Measurements from ENCODE around the gene ANKRD11.

- TF ChIP-seq POLR2A (IDR thresholded peaks at IDR 0.05) (no peak), CTCF (IDR thresholded peaks at IDR 0.05) (no peak)
Observed at GRCh38 chr16:89242795-89243200, 247.6 kb downstream of the ANKRD11 start.
